Ishikawa (cell line): ENCODE measurements around the gene MAML1.

Experiments used
- EP300 ChIP-seq: IDR thresholded peaks from 2 replicates; pipeline ENCODE4 v1.6.1; 2012; ENCODE audit warnings: borderline replicate concordance
- FOXM1 ChIP-seq: IDR thresholded peaks from 2 replicates; pipeline ENCODE4 v1.6.1; 2012; ENCODE audit warnings: low read depth, borderline replicate concordance
- MAX ChIP-seq: IDR thresholded peaks from 2 replicates; pipeline ENCODE4 v1.6.1; 2012
- NFIC ChIP-seq: IDR thresholded peaks from 2 replicates; pipeline ENCODE4 v1.6.1; 2012
- TAF1 ChIP-seq: IDR thresholded peaks from 2 replicates; pipeline ENCODE4 v1.6.1; 2012; ENCODE audit warnings: low read depth, mild to moderate bottlenecking
- TF ChIP-seq, protein P1 (sequence below): IDR thresholded peaks from 2 replicates; pipeline ENCODE4 v1.6.1; 2012; ENCODE audit warnings: low read depth, mild to moderate bottlenecking

- TF ChIP-seq NFIC (no peak), EP300 (no peak), TAF1 (no peak), FOXM1 (no peak), MAX (no peak)
- TF ChIP-seq, protein P1, sequence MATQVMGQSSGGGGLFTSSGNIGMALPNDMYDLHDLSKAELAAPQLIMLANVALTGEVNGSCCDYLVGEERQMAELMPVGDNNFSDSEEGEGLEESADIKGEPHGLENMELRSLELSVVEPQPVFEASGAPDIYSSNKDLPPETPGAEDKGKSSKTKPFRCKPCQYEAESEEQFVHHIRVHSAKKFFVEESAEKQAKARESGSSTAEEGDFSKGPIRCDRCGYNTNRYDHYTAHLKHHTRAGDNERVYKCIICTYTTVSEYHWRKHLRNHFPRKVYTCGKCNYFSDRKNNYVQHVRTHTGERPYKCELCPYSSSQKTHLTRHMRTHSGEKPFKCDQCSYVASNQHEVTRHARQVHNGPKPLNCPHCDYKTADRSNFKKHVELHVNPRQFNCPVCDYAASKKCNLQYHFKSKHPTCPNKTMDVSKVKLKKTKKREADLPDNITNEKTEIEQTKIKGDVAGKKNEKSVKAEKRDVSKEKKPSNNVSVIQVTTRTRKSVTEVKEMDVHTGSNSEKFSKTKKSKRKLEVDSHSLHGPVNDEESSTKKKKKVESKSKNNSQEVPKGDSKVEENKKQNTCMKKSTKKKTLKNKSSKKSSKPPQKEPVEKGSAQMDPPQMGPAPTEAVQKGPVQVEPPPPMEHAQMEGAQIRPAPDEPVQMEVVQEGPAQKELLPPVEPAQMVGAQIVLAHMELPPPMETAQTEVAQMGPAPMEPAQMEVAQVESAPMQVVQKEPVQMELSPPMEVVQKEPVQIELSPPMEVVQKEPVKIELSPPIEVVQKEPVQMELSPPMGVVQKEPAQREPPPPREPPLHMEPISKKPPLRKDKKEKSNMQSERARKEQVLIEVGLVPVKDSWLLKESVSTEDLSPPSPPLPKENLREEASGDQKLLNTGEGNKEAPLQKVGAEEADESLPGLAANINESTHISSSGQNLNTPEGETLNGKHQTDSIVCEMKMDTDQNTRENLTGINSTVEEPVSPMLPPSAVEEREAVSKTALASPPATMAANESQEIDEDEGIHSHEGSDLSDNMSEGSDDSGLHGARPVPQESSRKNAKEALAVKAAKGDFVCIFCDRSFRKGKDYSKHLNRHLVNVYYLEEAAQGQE = no peak
Measured at GRCh38 chr5:179738742-179739141, 6.1 kb downstream of the MAML1 start.
